ENCODE measurements around the gene EPB41L4A.

Gene EPB41L4A

GRCh38 chr5:112412346-112412745 is 6.7 kb downstream of the EPB41L4A start:
- DNase-seq: no peak
- Histone ChIP-seq H3K9me3 (ENCODE audit: control insufficient read depth, low read length) (no peaks in the 10 kb centered on the region), H3K4me2 (ENCODE audit: low read length, poor library complexity, severe bottlenecking) (no peak overlapping the region), H3K9ac (ENCODE audit: low read length) (no peak overlapping the region), H2BK15ac (ENCODE audit: low read depth, poor library complexity, severe bottlenecking) (no peak overlapping the region), H4K91ac (ENCODE audit: low read length) (no peak overlapping the region), H3K4me1 (ENCODE audit: control insufficient read depth, insufficient read depth, low read depth, low read length) (peaks cover 2% of the 10 kb centered on the region), H2AK5ac (ENCODE audit: low read length, severe bottlenecking) (no peak overlapping the region), H3K27me3 (ENCODE audit: control insufficient read depth in 1 of 2, insufficient read depth in 1 of 2, low read length in 2 of 2) (no peaks in the 10 kb centered on the region), H2BK5ac (ENCODE audit: low read depth, low read length, poor library complexity, severe bottlenecking) (no peak overlapping the region), H4K8ac (ENCODE audit: low read length) (no peak overlapping the region), H3K4ac (ENCODE audit: low read depth in 1 of 2, low read length in 2 of 2) (no peak overlapping the region), H3K27ac (ENCODE audit: low read length, poor library complexity, severe bottlenecking) (peak overlapping the region; percentile 61), H3K18ac (ENCODE audit: low read depth in 1 of 2, low read length in 2 of 2) (no peak overlapping the region), H2BK12ac (ENCODE audit: low read length in 2 of 2) (no peak overlapping the region), H3K14ac (ENCODE audit: low read length in 2 of 2) (no peak overlapping the region), H3K23ac (ENCODE audit: low read length in 2 of 2) (no peak overlapping the region), H2BK120ac (ENCODE audit: low read depth, low read length) (no peak overlapping the region), H3K4me3 (ENCODE audit: insufficient read depth in 1 of 2, low read depth in 1 of 2, low read length in 2 of 2) (no peak overlapping the region), H3K79me1 (replicated peaks; ENCODE audit: low read length, poor library complexity, severe bottlenecking) (no peaks in the 10 kb centered on the region), H2AFZ (ENCODE audit: low read depth, low read length) (no peak overlapping the region), H3K36me3 (ENCODE audit: control insufficient read depth in 1 of 2, insufficient read depth in 2 of 2, low read depth in 1 of 2, low read length in 2 of 2) (no peaks in the 10 kb centered on the region)
- 54% methylated on average over 2 of the region's 3 CpGs for WGBS

DNA sequence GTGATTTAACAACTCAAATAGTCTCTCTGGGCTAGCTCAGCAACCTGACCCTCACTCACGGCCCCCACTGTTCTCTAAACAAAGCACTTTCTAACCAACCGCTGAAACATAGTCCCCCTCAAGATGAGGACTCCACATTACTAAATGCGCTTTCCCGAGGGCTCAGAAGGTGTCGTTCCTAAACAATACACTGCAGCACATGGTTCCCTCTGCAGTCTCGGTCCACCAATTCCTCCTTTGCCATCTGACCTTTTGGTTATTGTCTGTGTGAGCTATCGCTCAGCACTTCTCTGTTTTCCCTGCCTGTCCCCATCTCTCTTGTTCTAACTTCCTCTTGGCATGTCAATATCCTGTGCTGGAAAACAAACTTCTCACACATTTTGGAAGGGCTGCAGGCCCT is 7.2 kb downstream of the EPB41L4A start:
- no peak overlapping the region for H2BK120ac ChIP-seq (ENCODE audit: low read depth, low read length)
- no peak overlapping the region for H3K18ac ChIP-seq (ENCODE audit: low read depth in 1 of 2, low read length in 2 of 2)
- 73% methylated on average over 7 of the region's 7 CpGs for WGBS

DNA sequence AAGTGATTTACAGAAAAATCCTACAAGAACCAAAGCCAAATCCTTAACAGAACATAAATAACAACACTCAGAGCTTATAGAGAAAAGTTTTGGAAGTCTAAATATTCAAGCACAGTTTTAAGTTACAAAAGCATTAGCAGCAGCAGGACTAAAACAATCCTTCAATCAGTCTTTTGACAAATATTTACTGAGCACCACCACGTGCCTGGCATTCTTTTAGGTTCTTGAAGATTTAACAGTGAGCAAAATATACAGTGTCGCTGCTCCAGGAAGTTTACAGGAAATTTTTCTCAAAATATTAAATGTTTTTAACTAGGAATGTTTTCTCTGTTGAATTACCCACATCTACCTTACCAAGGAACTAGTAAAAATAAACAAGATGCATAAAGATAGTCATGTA is 11.4 kb downstream of the EPB41L4A start:
- Histone ChIP-seq H3K9ac (ENCODE audit: low read length) (no peak overlapping the region), H4K91ac (ENCODE audit: low read length) (no peak overlapping the region), H3K18ac (ENCODE audit: low read depth in 1 of 2, low read length in 2 of 2) (no peak overlapping the region), H2BK5ac (ENCODE audit: low read depth, low read length, poor library complexity, severe bottlenecking) (no peak overlapping the region), H2AFZ (ENCODE audit: low read depth, low read length) (no peak overlapping the region), H3K4me2 (ENCODE audit: low read length, poor library complexity, severe bottlenecking) (no peak overlapping the region), H3K4me3 (ENCODE audit: insufficient read depth in 1 of 2, low read depth in 1 of 2, low read length in 2 of 2) (no peak overlapping the region), H3K4ac (ENCODE audit: low read depth in 1 of 2, low read length in 2 of 2) (no peak overlapping the region), H3K27me3 (ENCODE audit: control insufficient read depth in 1 of 2, insufficient read depth in 1 of 2, low read length in 2 of 2) (no peaks in the 10 kb centered on the region), H2BK15ac (ENCODE audit: low read depth, poor library complexity, severe bottlenecking) (no peak overlapping the region), H3K23ac (ENCODE audit: low read length in 2 of 2) (no peak overlapping the region), H3K14ac (ENCODE audit: low read length in 2 of 2) (no peak overlapping the region), H3K79me1 (replicated peaks; ENCODE audit: low read length, poor library complexity, severe bottlenecking) (no peaks in the 10 kb centered on the region), H2BK12ac (ENCODE audit: low read length in 2 of 2) (no peak overlapping the region), H2AK5ac (ENCODE audit: low read length, severe bottlenecking) (no peak overlapping the region), H3K36me3 (ENCODE audit: control insufficient read depth in 1 of 2, insufficient read depth in 2 of 2, low read depth in 1 of 2, low read length in 2 of 2) (no peaks in the 10 kb centered on the region), H3K4me1 (ENCODE audit: control insufficient read depth, insufficient read depth, low read depth, low read length) (no peaks in the 10 kb centered on the region), H2BK120ac (ENCODE audit: low read depth, low read length) (no peak overlapping the region), H3K27ac (ENCODE audit: low read length, poor library complexity, severe bottlenecking) (no peak overlapping the region), H4K8ac (ENCODE audit: low read length) (no peak overlapping the region), H3K9me3 (ENCODE audit: control insufficient read depth, low read length) (no peaks in the 10 kb centered on the region)
- no peak for DNase-seq
- no CpG with 5 or more reads among the region's 2 CpGs for WGBS

More for the DNA sequence above, 7.2 kb downstream of the EPB41L4A start:
- DNase-seq: no peak
- Histone ChIP-seq H4K8ac (ENCODE audit: low read length) (no peak overlapping the region), H3K9me3 (ENCODE audit: control insufficient read depth, low read length) (no peaks in the 10 kb centered on the region), H2AFZ (ENCODE audit: low read depth, low read length) (no peak overlapping the region), H3K79me1 (replicated peaks; ENCODE audit: low read length, poor library complexity, severe bottlenecking) (no peaks in the 10 kb centered on the region), H3K4me1 (ENCODE audit: control insufficient read depth, insufficient read depth, low read depth, low read length) (peaks cover 2% of the 10 kb centered on the region), H2BK5ac (ENCODE audit: low read depth, low read length, poor library complexity, severe bottlenecking) (no peak overlapping the region), H3K23ac (ENCODE audit: low read length in 2 of 2) (no peak overlapping the region), H3K27me3 (ENCODE audit: control insufficient read depth in 1 of 2, insufficient read depth in 1 of 2, low read length in 2 of 2) (no peaks in the 10 kb centered on the region), H2AK5ac (ENCODE audit: low read length, severe bottlenecking) (no peak overlapping the region), H3K4me3 (ENCODE audit: insufficient read depth in 1 of 2, low read depth in 1 of 2, low read length in 2 of 2) (no peak overlapping the region), H2BK12ac (ENCODE audit: low read length in 2 of 2) (no peak overlapping the region), H3K14ac (ENCODE audit: low read length in 2 of 2) (no peak overlapping the region), H4K91ac (ENCODE audit: low read length) (no peak overlapping the region), H3K4me2 (ENCODE audit: low read length, poor library complexity, severe bottlenecking) (no peak overlapping the region), H3K27ac (ENCODE audit: low read length, poor library complexity, severe bottlenecking) (peak overlapping the region; percentile 15), H2BK15ac (ENCODE audit: low read depth, poor library complexity, severe bottlenecking) (no peak overlapping the region), H3K36me3 (ENCODE audit: control insufficient read depth in 1 of 2, insufficient read depth in 2 of 2, low read depth in 1 of 2, low read length in 2 of 2) (no peaks in the 10 kb centered on the region), H3K4ac (ENCODE audit: low read depth in 1 of 2, low read length in 2 of 2) (no peak overlapping the region), H3K9ac (ENCODE audit: low read length) (no peak overlapping the region)

- Histone ChIP-seq H2AK5ac (ENCODE audit: low read length, severe bottlenecking) (no peak overlapping the region), H3K4me3 (ENCODE audit: insufficient read depth in 1 of 2, low read depth in 1 of 2, low read length in 2 of 2) (no peak overlapping the region), H2BK5ac (ENCODE audit: low read depth, low read length, poor library complexity, severe bottlenecking) (no peak overlapping the region), H4K8ac (ENCODE audit: low read length) (no peak overlapping the region), H3K9me3 (ENCODE audit: control insufficient read depth, low read length) (no peaks in the 10 kb centered on the region), H3K36me3 (ENCODE audit: control insufficient read depth in 1 of 2, insufficient read depth in 2 of 2, low read depth in 1 of 2, low read length in 2 of 2) (no peaks in the 10 kb centered on the region), H3K4me2 (ENCODE audit: low read length, poor library complexity, severe bottlenecking) (no peak overlapping the region), H3K27ac (ENCODE audit: low read length, poor library complexity, severe bottlenecking) (no peak overlapping the region), H3K27me3 (ENCODE audit: control insufficient read depth in 1 of 2, insufficient read depth in 1 of 2, low read length in 2 of 2) (no peaks in the 10 kb centered on the region), H3K18ac (ENCODE audit: low read depth in 1 of 2, low read length in 2 of 2) (no peak overlapping the region), H2BK15ac (ENCODE audit: low read depth, poor library complexity, severe bottlenecking) (no peak overlapping the region), H3K4ac (ENCODE audit: low read depth in 1 of 2, low read length in 2 of 2) (no peak overlapping the region), H3K9ac (ENCODE audit: low read length) (no peak overlapping the region), H3K23ac (ENCODE audit: low read length in 2 of 2) (no peak overlapping the region), H4K91ac (ENCODE audit: low read length) (no peak overlapping the region), H2AFZ (ENCODE audit: low read depth, low read length) (no peak overlapping the region), H2BK120ac (ENCODE audit: low read depth, low read length) (no peak overlapping the region), H3K79me1 (replicated peaks; ENCODE audit: low read length, poor library complexity, severe bottlenecking) (no peaks in the 10 kb centered on the region), H3K4me1 (ENCODE audit: control insufficient read depth, insufficient read depth, low read depth, low read length) (no peaks in the 10 kb centered on the region), H3K14ac (ENCODE audit: low read length in 2 of 2) (no peak overlapping the region), H2BK12ac (ENCODE audit: low read length in 2 of 2) (no peak overlapping the region)
- no peak for DNase-seq
Observed at GRCh38 chr5:112407240-112407639, 11.8 kb downstream of the EPB41L4A start.

Measured in mesenchymal stem cell (in vitro differentiated cells and primary cell).